ENCODE results near the gene LGR4. TPM values are rescaled to one million over a fixed set of nuclear protein-coding genes. Genes with fewer than 3 reads are reported as not detected.
"Not testable (repeated sequence)": the region's sequence is repeated elsewhere in the genome, so short reads cannot be mapped to it uniquely, and the experiment has no call there.

Gene LGR4
- total and polyA plus RNA-seq, 7 donors = 11.3 to 44.3 (median 29.9) TPM

DNA sequence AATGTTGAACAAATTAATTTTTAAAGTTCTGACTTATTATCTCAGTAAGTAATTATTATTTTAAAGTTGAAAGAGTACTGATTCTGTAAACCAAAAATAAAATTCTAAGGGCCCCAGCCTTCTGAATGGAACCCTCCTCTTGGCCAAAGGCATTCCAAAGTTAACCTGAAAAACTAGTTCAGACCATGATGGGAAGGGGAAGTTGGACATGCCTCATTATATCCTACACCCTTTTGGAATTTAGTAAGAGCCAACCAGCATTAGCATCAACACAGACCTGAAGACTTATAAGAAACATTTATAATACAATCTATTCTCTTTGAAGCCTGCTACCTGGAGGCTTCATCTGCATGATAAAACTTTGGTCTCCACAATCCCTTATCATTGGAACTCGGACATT is 18.9 kb downstream of the LGR4 start:
- Histone ChIP-seq H3K27ac (no peak overlapping the region), H3K9me3 (no peaks in the 10 kb centered on the region), H3K4me3 (no peak overlapping the region), H3K27me3 (no peaks in the 10 kb centered on the region), H3K36me3 (no peaks in the 10 kb centered on the region), H3K4me1 (peaks cover 0 to 41% (median 27%) of the 10 kb centered on the region in 4 donors)
- no peak for DNase-seq
- intact Hi-C loops (cut with DNase I) = no loop called here
- TF ChIP-seq POLR2A (IDR thresholded peaks at IDR 0.05) (no peak), POLR2AphosphoS5 (IDR thresholded peaks at IDR 0.05) (no peak), EP300 (IDR thresholded peaks at IDR 0.05) (no peak)
- TF ChIP-seq, protein P1, sequence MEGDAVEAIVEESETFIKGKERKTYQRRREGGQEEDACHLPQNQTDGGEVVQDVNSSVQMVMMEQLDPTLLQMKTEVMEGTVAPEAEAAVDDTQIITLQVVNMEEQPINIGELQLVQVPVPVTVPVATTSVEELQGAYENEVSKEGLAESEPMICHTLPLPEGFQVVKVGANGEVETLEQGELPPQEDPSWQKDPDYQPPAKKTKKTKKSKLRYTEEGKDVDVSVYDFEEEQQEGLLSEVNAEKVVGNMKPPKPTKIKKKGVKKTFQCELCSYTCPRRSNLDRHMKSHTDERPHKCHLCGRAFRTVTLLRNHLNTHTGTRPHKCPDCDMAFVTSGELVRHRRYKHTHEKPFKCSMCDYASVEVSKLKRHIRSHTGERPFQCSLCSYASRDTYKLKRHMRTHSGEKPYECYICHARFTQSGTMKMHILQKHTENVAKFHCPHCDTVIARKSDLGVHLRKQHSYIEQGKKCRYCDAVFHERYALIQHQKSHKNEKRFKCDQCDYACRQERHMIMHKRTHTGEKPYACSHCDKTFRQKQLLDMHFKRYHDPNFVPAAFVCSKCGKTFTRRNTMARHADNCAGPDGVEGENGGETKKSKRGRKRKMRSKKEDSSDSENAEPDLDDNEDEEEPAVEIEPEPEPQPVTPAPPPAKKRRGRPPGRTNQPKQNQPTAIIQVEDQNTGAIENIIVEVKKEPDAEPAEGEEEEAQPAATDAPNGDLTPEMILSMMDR (IDR thresholded peaks at IDR 0.05) = no peak
- WGBS, 2 donors = 91 to 92% methylated on average over 1 of the region's 1 CpG

DNA sequence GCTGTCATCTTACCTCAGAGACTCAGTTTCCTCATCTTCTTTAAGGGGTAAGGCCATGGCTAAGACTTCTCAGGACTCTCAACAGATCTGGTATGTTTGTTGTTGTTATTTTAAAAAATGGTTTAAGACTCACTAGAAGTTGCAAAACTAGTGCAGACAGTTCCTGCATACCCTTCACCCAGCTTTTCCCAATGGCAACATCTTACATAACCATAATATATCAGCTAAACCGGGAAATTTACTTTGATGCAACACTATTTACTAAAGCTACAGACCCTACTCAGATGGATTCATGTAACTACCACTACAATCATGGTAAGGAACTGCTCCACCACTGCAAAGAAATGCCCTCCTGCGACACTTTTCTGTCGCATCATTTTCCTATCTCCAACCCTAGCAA is 20.4 kb downstream of the LGR4 start:
- Histone ChIP-seq H3K27me3 (no peaks in the 10 kb centered on the region), H3K4me3 (no peak overlapping the region), H3K27ac (no peak overlapping the region), H3K36me3 (no peaks in the 10 kb centered on the region), H3K4me1 (peaks cover 0 to 39% (median 31%) of the 10 kb centered on the region in 4 donors), H3K9me3 (no peaks in the 10 kb centered on the region)
- intact Hi-C loops (cut with DNase I) = no loop called here
- no peak for TF ChIP-seq EP300 (IDR thresholded peaks at IDR 0.05)
- TF ChIP-seq, protein P1 (IDR thresholded peaks at IDR 0.05) = no peak
- no peak for TF ChIP-seq POLR2AphosphoS5 (IDR thresholded peaks at IDR 0.05)
- DNase-seq = no peak
- 90 to 92% methylated on average over 3 of the region's 3 CpGs for WGBS, 2 donors

DNA sequence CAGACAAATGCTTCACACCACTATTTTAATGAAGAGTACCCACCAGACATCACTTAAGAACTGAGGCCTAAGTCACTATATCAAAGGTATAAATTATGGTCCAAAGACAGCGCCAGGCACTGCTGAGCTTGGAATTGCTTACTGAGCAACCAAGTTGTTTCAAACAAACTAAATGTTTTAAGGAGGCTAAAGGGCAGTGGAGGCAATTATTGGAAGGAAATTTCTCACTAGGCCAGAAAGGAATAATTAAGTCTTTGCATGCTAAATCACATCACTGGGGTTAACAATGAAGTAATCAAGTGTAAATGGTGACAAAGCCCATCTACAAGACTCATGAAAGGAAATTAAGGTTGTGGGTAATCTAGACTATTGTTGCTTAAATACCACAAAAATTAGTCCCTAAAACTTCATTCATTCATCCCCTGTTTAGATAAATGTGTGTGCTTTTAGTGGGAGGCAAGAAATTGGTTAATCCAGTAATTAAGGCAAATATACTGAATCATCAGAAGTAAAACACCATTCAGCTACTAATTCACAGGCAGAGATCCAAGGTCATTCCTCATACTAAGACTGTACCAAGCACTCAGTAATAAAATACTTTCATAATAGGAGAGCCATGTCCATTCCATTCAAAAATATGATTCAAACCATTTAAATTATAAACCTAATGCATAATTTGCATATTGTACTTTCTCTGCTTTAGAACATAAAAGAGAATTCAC is 21.2 kb downstream of the LGR4 start:
- Histone ChIP-seq H3K4me3 (no peak overlapping the region), H3K27me3 (no peaks in the 10 kb centered on the region), H3K4me1 (peaks cover 0 to 32% (median 26%) of the 10 kb centered on the region in 4 donors), H3K36me3 (no peaks in the 10 kb centered on the region), H3K9me3 (no peaks in the 10 kb centered on the region), H3K27ac (no peak overlapping the region)
- intact Hi-C loops (cut with DNase I) = no loop called here
- DNase-seq = no peak
- 88 to 89% methylated on average over 1 of the region's 1 CpG for whole genome bisulfite sequencing, 2 donors
- TF ChIP-seq POLR2A (IDR thresholded peaks at IDR 0.05) (no peak), POLR2AphosphoS5 (IDR thresholded peaks at IDR 0.05) (no peak), EP300 (IDR thresholded peaks at IDR 0.05) (no peak)
- TF ChIP-seq, protein P1 (IDR thresholded peaks at IDR 0.05) = no peak

DNA sequence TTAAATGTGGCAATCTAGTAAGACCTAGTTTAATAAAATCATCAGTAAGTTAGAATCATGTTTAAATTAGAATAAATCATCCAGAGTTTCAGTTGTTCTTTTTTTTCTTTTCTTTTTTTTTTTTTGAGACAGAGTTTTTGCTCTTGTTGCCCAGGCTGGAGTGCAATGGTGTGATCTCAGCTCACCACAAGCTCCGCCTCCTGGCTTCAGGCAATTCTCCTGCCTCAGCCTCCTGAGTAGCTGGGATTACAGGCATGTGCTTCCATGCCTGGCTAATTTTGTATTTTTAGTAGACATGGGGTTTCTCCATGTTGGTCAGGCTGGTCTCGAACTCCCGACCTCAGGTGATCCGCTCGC is 24.4 kb downstream of the LGR4 start:
- DNase-seq; H3K27me3 ChIP-seq; H3K9me3 ChIP-seq; H3K36me3 ChIP-seq; H3K4me3 ChIP-seq; H3K27ac ChIP-seq; intact Hi-C loops (cut with DNase I): not testable (repeated sequence)
- WGBS, 2 donors = 98 to 99% methylated on average over 5 of the region's 5 CpGs
- H3K4me1 ChIP-seq = peaks cover 0 to 38% (median 28%) of the 10 kb centered on the region in 4 donors

DNA sequence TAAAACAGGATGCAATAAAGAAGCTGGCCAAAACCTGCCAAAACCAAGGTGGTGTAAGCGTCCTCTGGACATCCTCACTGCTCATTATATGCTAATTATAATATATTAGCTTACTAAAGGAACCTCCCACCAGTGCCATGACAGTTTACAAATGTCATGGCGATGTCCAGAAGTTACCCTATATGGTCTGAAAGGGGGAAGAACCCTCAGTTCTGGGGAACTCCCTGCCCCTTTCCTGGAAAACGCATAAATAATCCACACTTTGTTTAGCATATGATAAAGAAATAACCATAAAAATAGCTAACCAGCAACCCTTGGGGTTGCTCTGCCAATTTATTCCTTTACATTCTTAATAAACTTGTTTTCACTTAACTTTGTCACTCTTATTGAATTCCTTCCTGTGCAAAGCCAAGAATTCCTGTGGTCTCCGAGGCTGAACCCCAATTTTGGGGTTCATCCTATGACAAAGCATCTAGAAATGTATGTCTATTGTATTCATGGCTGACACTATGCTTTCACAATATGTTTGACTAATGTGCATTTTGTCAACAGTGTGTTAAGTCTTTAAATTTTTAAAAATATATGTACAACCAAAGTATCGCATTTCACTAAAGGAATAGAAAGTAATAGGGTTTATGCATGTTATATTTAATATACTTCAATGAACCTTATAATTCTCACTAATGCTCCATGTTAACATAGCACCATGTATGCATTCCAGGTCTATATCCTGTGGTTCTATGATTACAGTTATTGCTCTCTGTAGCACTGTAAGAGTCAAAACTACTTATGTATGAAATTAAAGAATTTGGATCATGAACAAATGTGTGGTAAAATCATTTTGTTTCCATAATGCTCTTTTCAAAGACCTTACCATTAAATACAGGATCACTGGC is 25.1 kb downstream of the LGR4 start:
- TF ChIP-seq, protein P1 (IDR thresholded peaks at IDR 0.05) = no peak
- TF ChIP-seq EP300 (IDR thresholded peaks at IDR 0.05) (no peak), POLR2AphosphoS5 (IDR thresholded peaks at IDR 0.05) (no peak), POLR2A (IDR thresholded peaks at IDR 0.05) (no peak)
- Histone ChIP-seq H3K27ac (no peak overlapping the region), H3K4me3 (no peak overlapping the region), H3K36me3 (no peaks in the 10 kb centered on the region), H3K4me1 (peaks cover 0 to 39% (median 28%) of the 10 kb centered on the region in 4 donors), H3K27me3 (no peaks in the 10 kb centered on the region), H3K9me3 (no peaks in the 10 kb centered on the region)
- WGBS, 2 donors = 88% methylated on average over 5 of the region's 5 CpGs
- no peak for DNase-seq
- intact Hi-C loops (cut with DNase I) = no loop called here
